Measurements from ENCODE around the gene ACOD1. TPM values are rescaled to one million over a fixed set of nuclear protein-coding genes. Genes with fewer than 3 reads are reported as not detected.

The ACOD1 gene
- total RNA-seq, 1 donor: not detected

DNA sequence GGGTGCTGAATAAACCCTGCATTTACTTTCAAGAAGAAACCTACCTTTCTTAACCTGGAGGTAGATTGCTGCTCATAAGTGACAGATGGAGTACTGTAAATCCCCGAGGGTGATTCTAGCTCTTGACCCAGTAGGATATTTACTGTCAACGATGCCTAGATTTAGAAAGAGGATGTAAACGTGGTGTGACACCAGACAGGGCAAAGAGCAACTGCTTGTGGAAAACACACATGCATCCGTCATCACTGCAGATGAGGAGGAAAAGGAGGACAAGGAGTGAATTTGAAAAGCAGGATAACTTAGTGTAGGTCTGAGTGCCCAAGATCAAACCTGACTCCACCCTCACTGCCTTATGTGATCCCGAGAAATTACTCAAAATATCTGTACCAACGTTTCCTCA, 33.8 kb downstream of the ACOD1 start:
- TF ChIP-seq, protein P1, sequence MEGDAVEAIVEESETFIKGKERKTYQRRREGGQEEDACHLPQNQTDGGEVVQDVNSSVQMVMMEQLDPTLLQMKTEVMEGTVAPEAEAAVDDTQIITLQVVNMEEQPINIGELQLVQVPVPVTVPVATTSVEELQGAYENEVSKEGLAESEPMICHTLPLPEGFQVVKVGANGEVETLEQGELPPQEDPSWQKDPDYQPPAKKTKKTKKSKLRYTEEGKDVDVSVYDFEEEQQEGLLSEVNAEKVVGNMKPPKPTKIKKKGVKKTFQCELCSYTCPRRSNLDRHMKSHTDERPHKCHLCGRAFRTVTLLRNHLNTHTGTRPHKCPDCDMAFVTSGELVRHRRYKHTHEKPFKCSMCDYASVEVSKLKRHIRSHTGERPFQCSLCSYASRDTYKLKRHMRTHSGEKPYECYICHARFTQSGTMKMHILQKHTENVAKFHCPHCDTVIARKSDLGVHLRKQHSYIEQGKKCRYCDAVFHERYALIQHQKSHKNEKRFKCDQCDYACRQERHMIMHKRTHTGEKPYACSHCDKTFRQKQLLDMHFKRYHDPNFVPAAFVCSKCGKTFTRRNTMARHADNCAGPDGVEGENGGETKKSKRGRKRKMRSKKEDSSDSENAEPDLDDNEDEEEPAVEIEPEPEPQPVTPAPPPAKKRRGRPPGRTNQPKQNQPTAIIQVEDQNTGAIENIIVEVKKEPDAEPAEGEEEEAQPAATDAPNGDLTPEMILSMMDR (IDR thresholded peaks at IDR 0.05; ENCODE audit: insufficient read depth, low read length): no peak
- DNase-seq (ENCODE audit: low read depth): no peak
- H3K4me3 ChIP-seq (ENCODE audit: low read depth, low read length): no peak overlapping the region

DNA sequence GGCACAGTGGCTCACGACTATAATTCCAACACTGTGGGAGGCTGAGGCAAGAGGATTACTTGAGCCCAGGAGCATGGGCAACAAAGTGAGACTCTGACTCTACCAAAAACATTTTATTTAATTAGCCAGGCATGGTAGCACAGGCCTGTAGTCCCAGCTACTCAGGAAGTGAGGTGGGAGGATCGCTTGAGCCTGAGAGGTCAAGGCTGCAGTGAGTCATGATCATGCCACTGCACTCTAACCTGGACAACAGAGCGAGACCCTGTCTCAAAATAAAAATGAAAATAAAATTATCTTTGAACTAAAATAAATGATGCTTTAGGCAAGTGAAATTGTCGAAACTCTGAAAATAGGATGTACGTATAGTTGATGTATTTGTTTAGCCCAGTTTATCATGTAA, 35.4 kb downstream of the ACOD1 start:
- no peak overlapping the region for H3K4me3 ChIP-seq (ENCODE audit: low read depth, low read length)
- DNase-seq (ENCODE audit: low read depth): no peak
- TF ChIP-seq, protein P1 (IDR thresholded peaks at IDR 0.05; ENCODE audit: insufficient read depth, low read length): no peak

DNA sequence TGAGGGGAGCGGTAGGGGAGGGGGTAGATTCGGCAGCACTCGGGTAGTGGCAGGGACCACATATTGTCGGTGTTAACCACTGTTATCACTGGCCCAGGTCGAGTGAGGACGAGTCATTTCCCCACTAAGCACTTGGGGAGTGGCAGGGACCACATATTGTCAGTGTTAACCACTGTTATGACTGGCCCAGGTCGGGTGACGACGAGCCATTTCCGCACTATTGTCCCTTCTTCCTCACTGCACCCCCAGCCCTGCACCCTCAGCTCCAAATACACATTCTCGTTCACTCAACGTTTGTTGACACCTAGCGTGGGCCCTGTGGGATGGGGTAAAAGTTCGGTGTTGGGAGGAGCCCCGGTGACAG, 43.1 kb downstream of the ACOD1 start:
- TF ChIP-seq, protein P1 (IDR thresholded peaks at IDR 0.05; ENCODE audit: insufficient read depth, low read length): no peak
- H3K4me3 ChIP-seq (ENCODE audit: low read depth, low read length): peak overlapping the region; percentile 88
- no peak for DNase-seq (ENCODE audit: low read depth)

DNA sequence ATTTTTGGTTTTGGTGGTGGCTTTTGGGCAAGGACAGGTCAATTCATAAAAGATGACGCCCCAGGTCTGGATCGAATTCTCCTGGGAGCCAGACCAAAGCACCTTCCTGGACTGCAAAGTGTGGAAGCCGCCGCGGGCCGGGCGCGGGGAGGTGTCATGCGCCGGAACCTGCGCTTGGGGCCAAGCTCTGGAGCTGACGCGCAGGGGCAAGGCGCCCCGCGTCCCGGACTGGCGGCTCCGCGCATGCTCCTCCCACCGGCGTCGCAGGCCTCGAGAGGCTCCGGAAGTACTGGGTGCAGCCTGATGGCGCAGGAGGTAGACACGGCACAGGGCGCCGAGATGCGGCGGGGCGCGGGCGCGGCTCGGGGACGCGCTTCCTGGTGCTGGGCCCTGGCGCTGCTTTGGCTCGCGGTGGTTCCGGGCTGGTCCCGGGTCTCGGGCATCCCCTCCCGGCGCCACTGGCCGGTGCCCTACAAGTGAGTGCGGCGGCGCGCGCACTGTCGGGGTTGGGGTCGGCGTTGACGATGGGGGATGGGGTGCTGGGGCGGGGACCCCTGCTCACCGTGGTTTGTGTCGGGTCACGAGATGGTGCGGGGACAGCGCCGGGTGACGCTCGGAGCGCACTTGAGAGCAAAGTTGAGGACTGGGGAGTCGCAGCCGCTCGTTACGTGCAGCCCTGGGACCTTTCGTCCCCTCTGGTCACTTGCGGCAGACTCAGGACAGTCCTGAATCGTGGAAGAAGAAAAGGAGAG, 43.7 kb downstream of the ACOD1 start, which contains the start of gene CLN5:
Gene CLN5 (plus strand): TSS at position 286 of the 752 bp plus-strand sequence. CDS start 18 bp downstream, at position 304.
- DNase-seq (ENCODE audit: low read depth): peak; percentile 88
- TF ChIP-seq, protein P1 (IDR thresholded peaks at IDR 0.05; ENCODE audit: insufficient read depth, low read length): no peak
- H3K4me3 ChIP-seq (ENCODE audit: low read depth, low read length): peak within 1 kb of the TSS; percentile 88

DNA sequence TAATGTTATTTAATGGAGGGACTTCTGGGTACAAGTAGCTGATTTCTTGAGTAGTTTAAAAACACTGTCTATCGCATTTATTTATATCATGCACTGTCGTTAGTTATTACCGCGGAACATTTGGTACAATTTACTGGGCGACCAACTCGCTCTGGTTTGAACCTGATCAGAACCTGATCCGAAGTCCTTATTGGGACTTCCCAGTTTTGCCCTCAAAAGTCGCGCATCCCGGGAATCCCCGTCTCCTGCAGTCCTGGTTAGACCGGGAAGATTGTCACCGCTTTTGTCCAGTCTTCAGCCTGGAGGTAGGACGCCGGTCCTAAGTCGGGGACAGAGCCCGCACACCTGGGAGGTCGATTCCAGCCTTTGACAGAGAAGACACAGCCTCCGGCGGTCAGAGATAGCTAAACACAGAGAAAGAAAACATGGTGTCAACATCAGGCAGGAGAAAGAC, 44.3 kb downstream of the ACOD1 start:
- peak; percentile 37 for DNase-seq (ENCODE audit: low read depth)
- H3K4me3 ChIP-seq (ENCODE audit: low read depth, low read length): peak overlapping the region; percentile 88
- TF ChIP-seq, protein P1 (IDR thresholded peaks at IDR 0.05; ENCODE audit: insufficient read depth, low read length): no peak

DNA sequence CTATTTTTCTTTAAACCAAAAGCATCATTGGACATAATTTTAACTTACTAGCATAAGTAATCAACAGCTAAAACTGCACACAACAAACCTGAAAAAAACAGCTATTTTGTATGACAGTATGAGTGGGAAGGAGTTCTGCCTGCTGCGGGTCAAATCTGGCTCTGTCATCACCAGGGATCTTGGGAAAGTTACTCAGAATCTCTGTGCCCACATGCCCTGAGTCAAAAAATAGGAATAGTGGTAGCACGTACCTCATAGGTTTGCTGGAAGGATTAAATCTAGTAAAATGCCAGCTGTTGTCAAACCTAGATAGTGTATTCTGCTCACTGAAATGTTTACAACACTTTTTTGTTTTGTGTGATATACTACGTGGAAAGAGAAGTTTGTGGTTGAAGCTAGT, 44.7 kb downstream of the ACOD1 start:
- H3K4me3 ChIP-seq (ENCODE audit: low read depth, low read length): peak overlapping the region; percentile 88
- TF ChIP-seq, protein P1 (IDR thresholded peaks at IDR 0.05; ENCODE audit: insufficient read depth, low read length): no peak
- peak; percentile 29 for DNase-seq (ENCODE audit: low read depth)
